Natural killer cell (primary cell): ENCODE measurements around the gene ZSCAN4. TPM values are rescaled to one million over a fixed set of nuclear protein-coding genes. Genes with fewer than 3 reads are reported as not detected.

ENCODE experiments used
- ATAC-seq, 3 donors: fragments of 150-1000 bp in 2 of 3; fragments of 200-7000 bp in 1 of 3; cut with Tn5 transposase; 1 replicate in 1 of 3; 2 replicates in 2 of 3; pipeline ENCODE4 v1.10.0; 2021; ENCODE audit warnings: mild to moderate bottlenecking in 2 of 3, moderate library complexity in 2 of 3
- DNase-seq, 2 donors: peaks; one replicate each; pipeline versions ENCODE4 v3.0.0 to v3.0.0-alpha.2; 2013 to 2021; ENCODE audit warnings: mixed read lengths in 1 of 2
- H3K27ac ChIP-seq: one replicate; pipeline ENCODE4 v1.5.1; 2013; ENCODE audit warnings: mild to moderate bottlenecking, low read length
- H3K27me3 ChIP-seq: one replicate; pipeline ENCODE4 v1.6.1; 2013; ENCODE audit warnings: low read length; ENCODE audit not compliant: control insufficient read depth, insufficient read depth
- H3K36me3 ChIP-seq: one replicate; pipeline ENCODE4 v1.6.1; 2013; ENCODE audit warnings: low read length; ENCODE audit not compliant: control insufficient read depth, insufficient read depth
- H3K4me1 ChIP-seq: one replicate; pipeline ENCODE4 v1.6.1; 2013; ENCODE audit warnings: low read length; ENCODE audit not compliant: control insufficient read depth, insufficient read depth
- H3K4me3 ChIP-seq: one replicate; pipeline ENCODE4 v1.5.1; 2013; ENCODE audit warnings: low read length
- H3K9me3 ChIP-seq: one replicate; pipeline ENCODE4 v1.6.1; 2013; ENCODE audit warnings: low read length; ENCODE audit not compliant: control insufficient read depth, insufficient read depth
- H3K27ac Mint-ChIP-seq, 2 donors: one replicate each; pipeline ENCODE4 v1.8.0; 2022; ENCODE audit warnings: mild to moderate bottlenecking in 2 of 2, mixed read lengths in 2 of 2, moderate library complexity in 1 of 2
- H3K27me3 Mint-ChIP-seq, 2 donors: one replicate each; pipeline ENCODE4 v1.8.0; 2022; ENCODE audit warnings: low read depth in 2 of 2, mixed read lengths in 2 of 2
- H3K36me3 Mint-ChIP-seq: one replicate; pipeline ENCODE4 v1.8.0; 2022; ENCODE audit warnings: mixed read lengths
- H3K4me1 Mint-ChIP-seq, 2 donors: one replicate each; pipeline ENCODE4 v1.8.0; 2022; ENCODE audit warnings: mixed read lengths in 2 of 2
- H3K4me3 Mint-ChIP-seq: one replicate; pipeline ENCODE4 v1.8.0; 2022; ENCODE audit warnings: mild to moderate bottlenecking, moderate library complexity, mixed read lengths
- H3K9me3 Mint-ChIP-seq, 2 donors: one replicate each; pipeline ENCODE4 v1.8.0; 2022; ENCODE audit warnings: mixed read lengths in 2 of 2
- WGBS: methylation state at CpG from one replicate; pipeline ENCODE4 v1.1.7; 2013; ENCODE audit warnings: missing lambda C conversion rate; ENCODE audit not compliant: insufficient coverage; 5-methylcytosine and 5-hydroxymethylcytosine counted together
- intact Hi-C: fragments of 100-400 bp; cut with micrococcal nuclease; formaldehyde crosslinking; loops from one replicate; pipeline ENCODE4 v1.14.2; 2022
- total RNA-seq, 4 donors: library from RNA; stranded (reverse); fragments of 120-200 nt in 1 of 4; gene quantifications; one replicate each; pipeline versions ENCODE4 v1.2.3 to v1.2.4, GENCODE V29; 2013 to 2022
- TF ChIP-seq, protein P1 (sequence below): fragments of 200-600 bp; IDR thresholded peaks from one replicate; pipeline ENCODE4 v1.8.0; 2022; ENCODE audit warnings: antibody characterized with exemption

ZSCAN4 gene
- total RNA-seq, 3 donors from 2014 or later (not counting 1 experiment from before 2014, with no cell fraction given): not detected

DNA sequence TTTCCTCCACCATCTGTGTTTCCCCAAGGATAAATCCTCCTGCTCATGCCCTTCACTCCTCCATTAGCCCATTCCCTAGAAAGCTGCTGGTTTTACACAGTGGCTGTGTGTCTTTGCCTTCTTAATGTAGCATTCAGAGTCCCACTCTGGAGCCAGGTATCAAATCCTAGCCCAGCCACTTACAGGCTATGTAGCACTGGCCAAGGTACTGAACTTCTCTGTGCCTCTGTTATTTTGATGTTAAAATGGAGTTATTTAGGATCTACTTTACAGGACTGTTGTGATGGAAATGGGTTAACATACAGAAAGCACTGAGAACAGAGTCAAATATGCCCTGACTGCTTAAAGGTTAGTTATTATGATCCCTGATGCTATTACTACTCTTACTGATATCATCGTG is 1.5 kb upstream of the ZSCAN4 start:
- H3K4me3 Mint-ChIP-seq: no peak overlapping the region
- H3K9me3 ChIP-seq: peaks cover 2% of the 10 kb centered on the region
- H3K4me1 ChIP-seq: peaks cover 10% of the 10 kb centered on the region
- H3K27me3 Mint-ChIP-seq: peaks cover 19 to 25% of the 10 kb centered on the region in 2 donors
- intact Hi-C loops: no loop called here
- WGBS: 96% methylated on average over 1 of the region's 1 CpG
- H3K27ac ChIP-seq: no peak overlapping the region
- no peaks in the 10 kb centered on the region for H3K36me3 ChIP-seq
- H3K4me3 ChIP-seq: no peak overlapping the region
- TF ChIP-seq, protein P1, sequence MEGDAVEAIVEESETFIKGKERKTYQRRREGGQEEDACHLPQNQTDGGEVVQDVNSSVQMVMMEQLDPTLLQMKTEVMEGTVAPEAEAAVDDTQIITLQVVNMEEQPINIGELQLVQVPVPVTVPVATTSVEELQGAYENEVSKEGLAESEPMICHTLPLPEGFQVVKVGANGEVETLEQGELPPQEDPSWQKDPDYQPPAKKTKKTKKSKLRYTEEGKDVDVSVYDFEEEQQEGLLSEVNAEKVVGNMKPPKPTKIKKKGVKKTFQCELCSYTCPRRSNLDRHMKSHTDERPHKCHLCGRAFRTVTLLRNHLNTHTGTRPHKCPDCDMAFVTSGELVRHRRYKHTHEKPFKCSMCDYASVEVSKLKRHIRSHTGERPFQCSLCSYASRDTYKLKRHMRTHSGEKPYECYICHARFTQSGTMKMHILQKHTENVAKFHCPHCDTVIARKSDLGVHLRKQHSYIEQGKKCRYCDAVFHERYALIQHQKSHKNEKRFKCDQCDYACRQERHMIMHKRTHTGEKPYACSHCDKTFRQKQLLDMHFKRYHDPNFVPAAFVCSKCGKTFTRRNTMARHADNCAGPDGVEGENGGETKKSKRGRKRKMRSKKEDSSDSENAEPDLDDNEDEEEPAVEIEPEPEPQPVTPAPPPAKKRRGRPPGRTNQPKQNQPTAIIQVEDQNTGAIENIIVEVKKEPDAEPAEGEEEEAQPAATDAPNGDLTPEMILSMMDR: no peak
- no peak overlapping the region for H3K27ac Mint-ChIP-seq
- H3K4me1 Mint-ChIP-seq: peaks cover 0 to 14% of the 10 kb centered on the region in 2 donors
- DNase-seq: no peak
- H3K36me3 Mint-ChIP-seq: no peaks in the 10 kb centered on the region
- H3K9me3 Mint-ChIP-seq: peaks cover 0 to 2% of the 10 kb centered on the region in 2 donors
- ATAC-seq: no peak
- H3K27me3 ChIP-seq: peaks cover 28% of the 10 kb centered on the region

DNA sequence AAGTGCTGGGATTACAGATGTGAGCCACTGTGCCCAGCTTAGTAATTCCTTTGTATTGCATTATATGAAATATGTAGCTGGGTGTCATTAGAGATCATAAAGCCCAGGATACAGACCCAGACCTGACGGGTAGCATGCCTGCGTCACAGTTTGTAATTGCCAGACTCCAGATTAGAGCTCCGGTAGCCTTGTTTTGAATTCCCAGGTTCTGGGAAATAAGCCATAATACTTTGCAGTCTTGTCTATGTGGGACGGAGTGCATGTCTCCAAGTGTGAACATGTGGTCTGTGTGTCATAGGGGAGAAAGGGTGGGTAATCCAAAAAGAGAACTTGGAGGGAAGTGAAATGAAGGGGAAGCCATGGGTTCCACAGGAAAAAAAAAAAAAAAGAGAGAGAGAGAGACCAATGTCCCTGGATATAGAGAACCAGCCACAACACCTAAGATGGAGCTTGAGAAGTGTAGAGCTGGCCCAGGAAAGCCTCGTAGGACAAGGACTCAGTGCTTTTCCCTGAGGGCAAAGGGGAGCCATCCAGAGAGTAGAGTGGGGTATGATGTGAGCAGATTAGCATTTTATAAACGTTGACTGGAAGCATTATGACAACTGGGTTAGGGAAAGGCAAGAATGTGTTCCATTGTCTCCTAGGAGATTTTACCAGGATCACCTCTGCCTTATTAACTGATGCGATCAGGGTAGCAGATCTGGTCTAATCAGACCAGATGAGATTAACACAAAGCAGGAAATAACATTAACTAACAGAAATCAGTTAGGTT is 2.6 kb downstream of the ZSCAN4 start:
- Histone ChIP-seq H3K4me3 (no peak overlapping the region), H3K27ac (no peak overlapping the region), H3K4me1 (no peaks in the 10 kb centered on the region), H3K9me3 (no peaks in the 10 kb centered on the region), H3K27me3 (peaks cover 12% of the 10 kb centered on the region), H3K36me3 (no peaks in the 10 kb centered on the region)
- Mint-ChIP-seq H3K27ac (no peak overlapping the region), H3K9me3 (peaks cover 0 to 2% of the 10 kb centered on the region in 2 donors), H3K4me1 (no peaks in the 10 kb centered on the region), H3K4me3 (no peak overlapping the region), H3K27me3 (peaks cover 17% of the 10 kb centered on the region in 2 donors), H3K36me3 (no peaks in the 10 kb centered on the region)
- ATAC-seq (no peak), DNase-seq (no peak)
- intact Hi-C loops: no loop called here
- WGBS: 76% methylated on average over 7 of the region's 7 CpGs
- TF ChIP-seq, protein P1: no peak

DNA sequence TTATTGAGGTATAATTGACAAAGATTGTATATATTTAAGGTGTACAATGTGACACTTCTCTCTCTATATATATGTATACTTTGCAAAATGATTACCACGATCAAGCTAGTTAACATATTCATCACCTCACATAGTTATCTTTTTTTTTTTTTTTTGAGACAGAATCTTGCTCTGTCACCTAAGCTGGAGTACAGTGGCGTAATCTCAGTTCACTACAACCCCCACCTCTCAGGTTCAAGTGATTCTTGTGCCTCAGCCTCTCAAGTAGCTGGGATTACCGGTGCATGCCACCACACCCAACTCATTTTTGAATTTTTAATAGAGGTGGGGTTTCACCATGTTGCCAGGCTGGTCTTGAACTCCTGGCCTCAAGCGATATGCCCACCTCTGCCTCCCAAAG is 3.7 kb downstream of the ZSCAN4 start:
- H3K9me3 ChIP-seq: no peaks in the 10 kb centered on the region
- no peaks in the 10 kb centered on the region for H3K36me3 ChIP-seq
- Mint-ChIP-seq H3K4me1 (no peaks in the 10 kb centered on the region), H3K27me3 (peaks cover 13 to 27% of the 10 kb centered on the region in 2 donors), H3K27ac (no peak overlapping the region), H3K4me3 (no peak overlapping the region), H3K36me3 (no peaks in the 10 kb centered on the region), H3K9me3 (peaks cover 0 to 2% of the 10 kb centered on the region in 2 donors)
- peaks cover 8% of the 10 kb centered on the region for H3K27me3 ChIP-seq
- DNase-seq (no peak), ATAC-seq (no peak)
- no peak overlapping the region for H3K4me3 ChIP-seq
- WGBS: 88% methylated on average over 2 of the region's 4 CpGs
- H3K4me1 ChIP-seq: no peaks in the 10 kb centered on the region
- TF ChIP-seq, protein P1: no peak
- intact Hi-C loops: no loop called here
- H3K27ac ChIP-seq: no peak overlapping the region
